SU-DHL-6 (cell line): ENCODE measurements around the gene GABRD.

Experiments
- H2AFZ ChIP-seq: fragments of 200-600 bp; sonication (generic); 2 replicates; pipeline ENCODE4 v1.6.1; 2014; ENCODE audit warnings: low read depth, mild to moderate bottlenecking, moderate library complexity, mixed read lengths, antibody characterized with exemption, low read length; ENCODE audit not compliant: severe bottlenecking
- H3F3A ChIP-seq: fragments of 200-600 bp; shearing (Covaris generic); 2 replicates; pipeline ENCODE4 v1.6.0; 2016; ENCODE audit warnings: antibody characterized with exemption, mild to moderate bottlenecking; ENCODE audit not compliant: insufficient read depth
- H3K27ac ChIP-seq: fragments of 200-600 bp; sonication (generic); 2 replicates; pipeline ENCODE4 v1.5.1; 2016; ENCODE audit warnings: low read depth, mild to moderate bottlenecking, low read length, moderate library complexity, mixed read lengths
- H3K27me3 ChIP-seq: fragments of 200-600 bp; sonication (generic), shearing (Covaris generic); 2 replicates; pipeline ENCODE4 v1.6.0; 2014; ENCODE audit warnings: mild to moderate bottlenecking, low read length
- H3K36me3 ChIP-seq: fragments of 200-600 bp; sonication (generic); 2 replicates; pipeline ENCODE4 v1.6.1; 2014; ENCODE audit warnings: mild to moderate bottlenecking, low read length, mixed read lengths
- H3K4me2 ChIP-seq: fragments of 300-600, 200-600 bp; shearing (Covaris generic), sonication (generic); 2 replicates; pipeline ENCODE4 v1.6.0; 2014; ENCODE audit warnings: low read length, low read depth, mild to moderate bottlenecking; ENCODE audit not compliant: poor library complexity, severe bottlenecking
- H3K4me3 ChIP-seq: fragments of 200-600 bp; sonication (generic); 2 replicates; pipeline ENCODE4 v1.5.1; 2014; ENCODE audit warnings: antibody characterized with exemption, low read length, mild to moderate bottlenecking, mixed read lengths; ENCODE audit not compliant: insufficient read depth, poor library complexity, severe bottlenecking
- H3K79me2 ChIP-seq: fragments of 200-600 bp; sonication (generic); 2 replicates; pipeline ENCODE4 v1.6.1; 2014; ENCODE audit warnings: mild to moderate bottlenecking, low read length, moderate library complexity; ENCODE audit not compliant: insufficient read depth
- H3K9ac ChIP-seq: fragments of 200-600 bp; sonication (generic); 2 replicates; pipeline ENCODE4 v1.7.0; 2014; ENCODE audit warnings: mild to moderate bottlenecking, low read length
- H3K9me2 ChIP-seq: fragments of 200-600 bp; sonication (generic); replicated peaks from 2 replicates; pipeline ENCODE4 v1.6.1; 2014; ENCODE audit warnings: low read length; ENCODE audit not compliant: insufficient read depth
- H3K9me3 ChIP-seq: fragments of 200-600 bp; sonication (generic); 2 replicates; pipeline ENCODE4 v1.6.1; 2014; ENCODE audit warnings: low read length, mixed read lengths; ENCODE audit not compliant: insufficient read depth
- H4K20me1 ChIP-seq: fragments of 200-600 bp; sonication (generic); 2 replicates; pipeline ENCODE4 v1.6.1; 2014; ENCODE audit warnings: low read depth, mild to moderate bottlenecking, antibody characterized with exemption, low read length, moderate library complexity, mixed read lengths
- EZH2phosphoT487 ChIP-seq: fragments of 200-600 bp; sonication (generic), shearing (Covaris generic); conservative IDR thresholded peaks from 2 replicates; pipeline ENCODE4 v1.6.1; 2018; ENCODE audit warnings: mild to moderate bottlenecking, antibody characterized with exemption, low read length, moderate library complexity, mixed read lengths
- TF ChIP-seq, protein P1 (sequence below): fragments of 200-600 bp; sonication (generic); IDR thresholded peaks from one replicate; pipeline ENCODE4 v1.5.1; 2017; ENCODE audit warnings: antibody characterized with exemption, mild to moderate bottlenecking, low read length, moderate library complexity; ENCODE audit not compliant: insufficient read depth, poor library complexity, severe bottlenecking

GABRD gene

DNA sequence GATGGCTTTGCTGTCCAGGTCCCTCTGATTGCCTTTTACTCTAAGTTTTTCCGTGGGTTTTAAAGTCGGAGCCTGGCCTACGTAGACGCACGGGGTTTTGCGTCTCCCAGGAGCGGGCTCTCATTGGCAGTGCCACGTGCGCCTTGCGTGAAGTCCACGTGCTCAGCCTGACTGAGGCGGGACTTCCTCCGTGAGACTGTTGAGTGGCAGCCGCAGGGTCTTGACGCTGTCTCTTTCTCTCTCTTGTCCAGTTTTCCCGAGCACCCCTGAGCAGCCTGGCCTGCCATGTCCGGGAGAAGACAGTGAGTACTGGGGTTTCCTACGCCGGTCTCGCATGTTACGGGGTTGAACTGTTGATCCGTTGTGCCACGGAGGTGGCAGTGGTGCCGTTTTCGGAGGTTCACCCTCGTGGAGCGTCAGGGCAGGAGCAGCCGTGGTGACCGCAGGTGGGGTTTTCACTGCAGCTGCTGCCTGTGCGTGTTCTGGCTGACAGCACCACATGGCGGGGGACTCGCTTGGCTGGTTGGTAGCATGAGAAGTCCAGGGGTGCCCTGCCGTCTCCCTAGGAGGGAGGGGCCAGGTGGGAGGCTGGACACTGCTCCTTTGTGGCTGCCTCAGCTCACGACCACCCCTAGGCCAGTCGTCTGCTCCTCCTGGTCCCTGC lies 40.3 kb downstream of the GABRD start:
- no peaks in the 10 kb centered on the region for H3K9me2 ChIP-seq
- H2AFZ ChIP-seq, result no peak overlapping the region
- H3K4me3 ChIP-seq, result no peak overlapping the region
- H3K27me3 ChIP-seq, result no peaks in the 10 kb centered on the region
- no peak overlapping the region for H3K9ac ChIP-seq
- no peak for TF ChIP-seq EZH2phosphoT487
- 0 out of 2 replicates have a peak, but pooled peaks cover 2% of the 10 kb centered on the region for H3K9me3 ChIP-seq
- H4K20me1 ChIP-seq, result no peaks in the 10 kb centered on the region
- no peak overlapping the region for H3K27ac ChIP-seq
- H3K79me2 ChIP-seq, result no peaks in the 10 kb centered on the region
- no peaks in the 10 kb centered on the region for H3F3A ChIP-seq
- H3K4me2 ChIP-seq, result no peak overlapping the region
- no peaks in the 10 kb centered on the region for H3K36me3 ChIP-seq

DNA sequence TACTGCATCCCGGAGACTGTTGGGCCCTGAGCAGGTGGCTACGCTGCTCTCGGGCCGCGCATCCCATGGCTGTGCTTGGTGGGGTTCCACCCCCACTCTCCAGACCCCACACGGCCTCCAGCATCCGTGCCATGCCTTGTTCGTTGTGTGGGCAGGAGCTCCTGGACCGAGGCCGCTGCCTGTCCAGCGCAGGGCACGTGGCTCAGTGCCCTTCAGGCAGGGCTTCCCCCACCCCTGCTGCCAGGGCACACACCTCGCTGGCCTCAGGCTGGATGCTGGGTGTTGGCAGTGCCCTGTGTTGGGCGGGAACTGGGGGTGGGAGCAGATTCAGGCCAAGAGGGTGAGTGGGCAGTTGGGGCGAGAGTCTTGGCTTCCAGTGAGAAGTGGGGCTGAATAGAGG lies 40.9 kb downstream of the GABRD start:
- TF ChIP-seq, protein P1, sequence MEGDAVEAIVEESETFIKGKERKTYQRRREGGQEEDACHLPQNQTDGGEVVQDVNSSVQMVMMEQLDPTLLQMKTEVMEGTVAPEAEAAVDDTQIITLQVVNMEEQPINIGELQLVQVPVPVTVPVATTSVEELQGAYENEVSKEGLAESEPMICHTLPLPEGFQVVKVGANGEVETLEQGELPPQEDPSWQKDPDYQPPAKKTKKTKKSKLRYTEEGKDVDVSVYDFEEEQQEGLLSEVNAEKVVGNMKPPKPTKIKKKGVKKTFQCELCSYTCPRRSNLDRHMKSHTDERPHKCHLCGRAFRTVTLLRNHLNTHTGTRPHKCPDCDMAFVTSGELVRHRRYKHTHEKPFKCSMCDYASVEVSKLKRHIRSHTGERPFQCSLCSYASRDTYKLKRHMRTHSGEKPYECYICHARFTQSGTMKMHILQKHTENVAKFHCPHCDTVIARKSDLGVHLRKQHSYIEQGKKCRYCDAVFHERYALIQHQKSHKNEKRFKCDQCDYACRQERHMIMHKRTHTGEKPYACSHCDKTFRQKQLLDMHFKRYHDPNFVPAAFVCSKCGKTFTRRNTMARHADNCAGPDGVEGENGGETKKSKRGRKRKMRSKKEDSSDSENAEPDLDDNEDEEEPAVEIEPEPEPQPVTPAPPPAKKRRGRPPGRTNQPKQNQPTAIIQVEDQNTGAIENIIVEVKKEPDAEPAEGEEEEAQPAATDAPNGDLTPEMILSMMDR, result no peak
- TF ChIP-seq EZH2phosphoT487, result no peak
- Histone ChIP-seq H3K9me2 (no peaks in the 10 kb centered on the region), H4K20me1 (no peaks in the 10 kb centered on the region), H3K4me3 (no peak overlapping the region), H3K9me3 (peaks cover 8% of the 10 kb centered on the region; the same call in 1 of the 2 replicates), H3K4me2 (no peak overlapping the region), H3F3A (no peaks in the 10 kb centered on the region), H3K9ac (no peak overlapping the region), H2AFZ (no peak overlapping the region), H3K27me3 (no peaks in the 10 kb centered on the region), H3K27ac (no peak overlapping the region), H3K79me2 (no peaks in the 10 kb centered on the region), H3K36me3 (no peaks in the 10 kb centered on the region)

DNA sequence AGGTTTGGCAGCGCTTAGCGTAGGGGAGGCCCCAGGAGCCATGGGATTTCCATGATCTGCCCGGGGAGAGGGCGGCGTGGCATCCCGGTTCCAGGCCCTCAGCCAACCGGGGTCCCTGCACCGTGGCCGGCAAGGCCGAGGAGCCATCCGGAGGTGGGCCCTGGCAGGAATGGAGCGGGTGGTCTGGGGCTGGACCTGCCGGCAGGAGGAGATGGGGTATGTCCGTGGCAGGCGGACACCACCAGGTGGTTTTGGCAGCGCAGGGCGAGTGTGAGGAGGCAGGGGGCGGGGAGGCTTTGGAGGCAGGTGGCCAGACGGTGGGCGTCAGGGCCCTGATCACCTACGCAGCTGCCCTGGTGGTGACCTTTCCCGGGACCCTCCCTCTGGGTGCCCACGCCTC lies 41.4 kb downstream of the GABRD start:
- H3K9me2 ChIP-seq, result no peaks in the 10 kb centered on the region
- no peaks in the 10 kb centered on the region for H3K79me2 ChIP-seq
- no peaks in the 10 kb centered on the region for H3F3A ChIP-seq
- no peak overlapping the region for H3K9ac ChIP-seq
- H3K27ac ChIP-seq, result no peak overlapping the region
- peaks cover 8% of the 10 kb centered on the region; the same call in 1 of the 2 replicates for H3K9me3 ChIP-seq
- no peak overlapping the region for H2AFZ ChIP-seq
- H3K36me3 ChIP-seq, result no peaks in the 10 kb centered on the region
- TF ChIP-seq, protein P1, result no peak
- no peak for TF ChIP-seq EZH2phosphoT487
- H3K4me3 ChIP-seq, result no peak overlapping the region
- H3K27me3 ChIP-seq, result no peaks in the 10 kb centered on the region
- no peak overlapping the region for H3K4me2 ChIP-seq
- H4K20me1 ChIP-seq, result no peaks in the 10 kb centered on the region

DNA sequence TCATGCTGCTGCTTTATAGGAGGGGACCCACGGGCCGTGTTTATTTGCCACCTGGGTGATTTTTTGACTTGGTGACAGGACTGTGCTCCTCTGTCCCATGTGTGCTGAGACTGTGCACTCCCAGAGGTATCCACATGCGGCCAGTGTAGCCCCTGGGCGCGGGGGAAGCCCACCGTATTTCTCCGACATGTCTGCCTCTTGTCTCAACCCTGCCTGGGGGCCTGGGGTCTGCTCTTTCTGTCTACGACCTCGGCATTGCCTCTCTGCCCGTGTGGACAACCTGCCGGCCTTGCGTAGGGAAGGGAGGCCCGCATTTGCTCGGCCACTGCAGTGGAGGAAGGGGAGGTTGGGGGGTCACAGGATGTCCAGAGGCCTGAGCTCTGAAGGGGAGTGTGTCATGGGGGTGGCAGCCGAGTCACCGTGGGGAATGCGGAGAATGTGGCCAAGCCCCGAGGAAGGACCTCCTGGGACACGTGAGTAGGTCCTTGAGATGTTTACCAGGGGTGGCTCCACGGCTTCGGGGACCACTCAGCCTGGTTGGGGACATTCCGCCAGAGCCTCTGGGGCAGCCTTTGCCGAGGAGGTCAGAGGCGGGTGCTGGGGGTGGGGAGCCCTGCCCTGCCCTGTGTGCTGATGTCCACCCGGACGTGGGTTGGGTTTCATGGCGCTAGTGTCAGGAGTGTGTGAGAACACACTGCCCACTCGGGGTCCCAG lies 42.1 kb downstream of the GABRD start:
- H3K9ac ChIP-seq, result no peak overlapping the region
- H3K9me3 ChIP-seq, result peaks cover 8% of the 10 kb centered on the region; the same call in 1 of the 2 replicates
- no peaks in the 10 kb centered on the region for H3F3A ChIP-seq
- H3K27ac ChIP-seq, result no peak overlapping the region
- TF ChIP-seq EZH2phosphoT487, result no peak
- TF ChIP-seq, protein P1, result no peak
- H3K4me3 ChIP-seq, result no peak overlapping the region
- no peaks in the 10 kb centered on the region for H3K27me3 ChIP-seq
- H3K4me2 ChIP-seq, result no peak overlapping the region
- no peaks in the 10 kb centered on the region for H3K79me2 ChIP-seq
- H2AFZ ChIP-seq, result no peak overlapping the region
- H4K20me1 ChIP-seq, result no peaks in the 10 kb centered on the region
- H3K9me2 ChIP-seq, result no peaks in the 10 kb centered on the region
- H3K36me3 ChIP-seq, result no peaks in the 10 kb centered on the region
